Osteoblast (primary cell): ENCODE results near the gene EIF3L. TPM values are rescaled to one million over a fixed set of nuclear protein-coding genes. Genes with fewer than 3 reads are reported as not detected.

ENCODE experiments used
- DNase-seq: peaks from one replicate; pipeline ENCODE4 v3.0.0; 2011; ENCODE audit warnings: low spot score, mixed read lengths; ENCODE audit not compliant: insufficient read length; ENCODE audit errors: missing footprints
- H2AFZ ChIP-seq: 2 replicates; pipeline ENCODE4 v1.6.0; 2011; ENCODE audit warnings: mild to moderate bottlenecking, low read length
- H3K27ac ChIP-seq: 2 replicates; pipeline ENCODE4 v1.5.1; 2011; ENCODE audit warnings: mild to moderate bottlenecking, low read depth, low read length, moderate library complexity
- H3K27me3 ChIP-seq: 2 replicates; pipeline ENCODE4 v1.6.0; 2012; ENCODE audit warnings: mild to moderate bottlenecking, control low read depth, inconsistent platforms, low read length, moderate library complexity; ENCODE audit not compliant: insufficient read depth
- H3K36me3 ChIP-seq: 2 replicates; pipeline ENCODE4 v1.5.1; 2011; ENCODE audit warnings: mild to moderate bottlenecking, low read length, control low read depth, moderate library complexity; ENCODE audit not compliant: insufficient read depth
- H3K4me1 ChIP-seq: 2 replicates; pipeline ENCODE4 v1.5.1; 2011; ENCODE audit warnings: mild to moderate bottlenecking, low read length, control low read depth, moderate library complexity; ENCODE audit not compliant: insufficient read depth
- H3K4me2 ChIP-seq: 2 replicates; pipeline ENCODE4 v1.6.0; 2011; ENCODE audit warnings: mild to moderate bottlenecking, low read length; ENCODE audit not compliant: insufficient read depth
- H3K4me3 ChIP-seq: fragments of 200-600 bp; sonication (generic); 3 replicates; pipeline ENCODE4 v1.5.1; 2012; ENCODE audit warnings: mild to moderate bottlenecking, low read length, inconsistent platforms; ENCODE audit not compliant: insufficient read depth
- H3K79me2 ChIP-seq: 2 replicates; pipeline ENCODE4 v1.6.0; 2012; ENCODE audit warnings: mild to moderate bottlenecking, low read length, control low read depth, inconsistent platforms; ENCODE audit not compliant: insufficient read depth
- H3K9me3 ChIP-seq: 2 replicates; pipeline ENCODE4 v1.5.1; 2011; ENCODE audit warnings: low read depth, low read length, control low read depth
- H4K20me1 ChIP-seq: 2 replicates; pipeline ENCODE4 v1.6.0; 2012; ENCODE audit warnings: mild to moderate bottlenecking, low read length, control low read depth; ENCODE audit not compliant: insufficient read depth
- CTCF ChIP-seq: IDR thresholded peaks from 2 replicates; pipeline ENCODE4 v1.5.1; 2011; ENCODE audit warnings: mild to moderate bottlenecking, low read depth, low read length, moderate library complexity; ENCODE audit errors: extremely low read depth
- total RNA-seq: library from RNA; depleted of rRNA; stranded (reverse); fragments of >200 nt; gene quantifications from 2 replicates; pipeline ENCODE4 v1.2.3, GENCODE V29; 2012

The EIF3L gene
- total RNA-seq, 1 donor, result 280 TPM

GRCh38 chr22:37808294-37808657 is 40.9 kb upstream of the EIF3L start:
- TF ChIP-seq CTCF, result no peak
- Histone ChIP-seq H3K36me3 (no peaks in the 10 kb centered on the region), H3K27ac (peak overlapping the region; percentile 67), H3K27me3 (no peaks in the 10 kb centered on the region), H2AFZ (peak overlapping the region; percentile 92), H4K20me1 (peaks cover 2% of the 10 kb centered on the region), H3K4me1 (peaks cover 25% of the 10 kb centered on the region), H3K9me3 (no peaks in the 10 kb centered on the region), H3K79me2 (peaks cover 13% of the 10 kb centered on the region), H3K4me3 (peak overlapping the region; percentile 84), H3K4me2 (peak overlapping the region; percentile 98)
- peak; percentile 93 for DNase-seq

GRCh38 chr22:37809672-37810333 is 39.4 kb upstream of the EIF3L start:
- Histone ChIP-seq H3K79me2 (peaks cover 13% of the 10 kb centered on the region), H3K4me2 (no peak overlapping the region), H3K4me3 (no peak overlapping the region), H3K36me3 (no peaks in the 10 kb centered on the region), H2AFZ (no peak overlapping the region), H4K20me1 (peaks cover 2% of the 10 kb centered on the region), H3K9me3 (no peaks in the 10 kb centered on the region), H3K27me3 (no peaks in the 10 kb centered on the region), H3K27ac (no peak overlapping the region), H3K4me1 (peaks cover 25% of the 10 kb centered on the region)
- DNase-seq, result peak; percentile 47
- TF ChIP-seq CTCF, result no peak

GRCh38 chr22:37811867-37812266 is 37.4 kb upstream of the EIF3L start:
- Histone ChIP-seq H3K27ac (no peak overlapping the region), H3K36me3 (no peaks in the 10 kb centered on the region), H3K79me2 (peaks cover 3% of the 10 kb centered on the region), H3K9me3 (no peaks in the 10 kb centered on the region), H3K4me3 (no peak overlapping the region), H2AFZ (no peak overlapping the region), H3K4me1 (peaks cover 10% of the 10 kb centered on the region), H3K4me2 (no peak overlapping the region), H3K27me3 (no peaks in the 10 kb centered on the region), H4K20me1 (peaks cover 2% of the 10 kb centered on the region)
- TF ChIP-seq CTCF, result no peak
- no peak for DNase-seq

GRCh38 chr22:37812869-37813678 is 36.1 kb upstream of the EIF3L start:
- no peaks in the 10 kb centered on the region for H3K9me3 ChIP-seq
- H3K4me2 ChIP-seq, result no peak overlapping the region
- H3K4me3 ChIP-seq, result no peak overlapping the region
- peaks cover 4% of the 10 kb centered on the region for H3K4me1 ChIP-seq
- no peaks in the 10 kb centered on the region for H4K20me1 ChIP-seq
- DNase-seq, result peak; percentile 37
- TF ChIP-seq CTCF, result no peak
- H3K79me2 ChIP-seq, result no peaks in the 10 kb centered on the region
- no peak overlapping the region for H2AFZ ChIP-seq
- no peak overlapping the region for H3K27ac ChIP-seq
- no peaks in the 10 kb centered on the region for H3K27me3 ChIP-seq
- H3K36me3 ChIP-seq, result no peaks in the 10 kb centered on the region
